ENCODE data around the gene ARHGAP29.

Gene ARHGAP29

GRCh38 chr1:94265011-94265422, 27.6 kb upstream of the ARHGAP29 start:
- TF ChIP-seq, protein P1, sequence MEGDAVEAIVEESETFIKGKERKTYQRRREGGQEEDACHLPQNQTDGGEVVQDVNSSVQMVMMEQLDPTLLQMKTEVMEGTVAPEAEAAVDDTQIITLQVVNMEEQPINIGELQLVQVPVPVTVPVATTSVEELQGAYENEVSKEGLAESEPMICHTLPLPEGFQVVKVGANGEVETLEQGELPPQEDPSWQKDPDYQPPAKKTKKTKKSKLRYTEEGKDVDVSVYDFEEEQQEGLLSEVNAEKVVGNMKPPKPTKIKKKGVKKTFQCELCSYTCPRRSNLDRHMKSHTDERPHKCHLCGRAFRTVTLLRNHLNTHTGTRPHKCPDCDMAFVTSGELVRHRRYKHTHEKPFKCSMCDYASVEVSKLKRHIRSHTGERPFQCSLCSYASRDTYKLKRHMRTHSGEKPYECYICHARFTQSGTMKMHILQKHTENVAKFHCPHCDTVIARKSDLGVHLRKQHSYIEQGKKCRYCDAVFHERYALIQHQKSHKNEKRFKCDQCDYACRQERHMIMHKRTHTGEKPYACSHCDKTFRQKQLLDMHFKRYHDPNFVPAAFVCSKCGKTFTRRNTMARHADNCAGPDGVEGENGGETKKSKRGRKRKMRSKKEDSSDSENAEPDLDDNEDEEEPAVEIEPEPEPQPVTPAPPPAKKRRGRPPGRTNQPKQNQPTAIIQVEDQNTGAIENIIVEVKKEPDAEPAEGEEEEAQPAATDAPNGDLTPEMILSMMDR (IDR thresholded peaks at IDR 0.05; ENCODE audit: borderline replicate concordance, control extremely low read depth, extremely low read depth, insufficient read depth, missing control alignments) = no peak
- in situ Hi-C loops (cut with MboI; ENCODE audit: low sequenced_read_pairs, unreplicated experiment) = no loop called here
- DNase-seq (ENCODE audit: low spot score) = no peak

DNA sequence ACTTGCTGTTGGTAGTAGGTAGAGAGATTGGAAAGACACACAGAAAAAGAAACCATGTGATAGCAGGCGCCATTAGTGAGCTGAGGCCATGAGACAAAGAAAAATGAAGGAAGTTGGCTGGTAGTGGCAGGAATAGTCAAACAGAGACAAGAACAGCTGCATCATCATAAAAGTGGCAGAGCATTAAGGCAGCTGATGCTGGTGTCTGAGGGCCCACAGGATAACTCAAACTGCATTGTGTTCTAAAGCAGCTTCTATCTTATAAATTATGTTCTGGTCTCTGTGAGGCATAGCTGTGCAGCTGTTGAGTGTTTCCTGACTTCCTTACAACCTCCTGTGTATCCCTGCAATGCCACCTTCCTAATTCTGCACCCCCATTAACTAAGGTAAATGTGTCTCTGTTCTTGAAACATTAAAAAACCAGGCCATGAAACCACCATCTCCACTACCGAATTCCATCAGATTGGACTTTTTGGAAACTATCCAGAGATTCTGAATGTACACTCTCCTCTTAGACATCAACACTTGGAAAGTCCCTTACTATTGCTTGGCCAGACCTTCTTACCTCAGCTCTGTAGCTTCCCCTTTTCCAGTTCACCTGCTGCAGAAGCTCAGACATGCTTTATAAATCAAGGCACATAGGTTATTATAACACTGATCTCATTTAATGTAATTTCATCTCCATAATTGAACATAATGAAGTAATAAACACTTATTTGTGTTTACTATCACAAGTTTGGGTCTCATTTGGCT, 23.4 kb upstream of the ARHGAP29 start:
- TF ChIP-seq, protein P1 (IDR thresholded peaks at IDR 0.05; ENCODE audit: borderline replicate concordance, control extremely low read depth, extremely low read depth, insufficient read depth, missing control alignments) = no peak
- DNase-seq (ENCODE audit: low spot score) = no peak
- in situ Hi-C loops (cut with MboI; ENCODE audit: low sequenced_read_pairs, unreplicated experiment) = no loop called here

- DNase-seq (ENCODE audit: low spot score) = no peak
- in situ Hi-C loops (cut with MboI; ENCODE audit: low sequenced_read_pairs, unreplicated experiment) = no loop called here
- TF ChIP-seq, protein P1 (IDR thresholded peaks at IDR 0.05; ENCODE audit: borderline replicate concordance, control extremely low read depth, extremely low read depth, insufficient read depth, missing control alignments) = no peak
These were observed 22.4 kb upstream of the ARHGAP29 start for GRCh38 chr1:94259635-94260289.

GRCh38 chr1:94258873-94259331, 21.5 kb upstream of the ARHGAP29 start:
- TF ChIP-seq, protein P1 (IDR thresholded peaks at IDR 0.05; ENCODE audit: borderline replicate concordance, control extremely low read depth, extremely low read depth, insufficient read depth, missing control alignments) = no peak
- in situ Hi-C loops (cut with MboI; ENCODE audit: low sequenced_read_pairs, unreplicated experiment) = no loop called here
- DNase-seq (ENCODE audit: low spot score) = no peak

- in situ Hi-C loops (cut with MboI; ENCODE audit: low sequenced_read_pairs, unreplicated experiment) = no loop called here
- TF ChIP-seq, protein P1 (IDR thresholded peaks at IDR 0.05; ENCODE audit: borderline replicate concordance, control extremely low read depth, extremely low read depth, insufficient read depth, missing control alignments) = no peak
- no peak for DNase-seq (ENCODE audit: low spot score)
These were observed 20.1 kb upstream of the ARHGAP29 start for GRCh38 chr1:94257444-94257843.

- no peak for DNase-seq (ENCODE audit: low spot score)
- in situ Hi-C loops (cut with MboI; ENCODE audit: low sequenced_read_pairs, unreplicated experiment) = no loop called here
- TF ChIP-seq, protein P1 (IDR thresholded peaks at IDR 0.05; ENCODE audit: borderline replicate concordance, control extremely low read depth, extremely low read depth, insufficient read depth, missing control alignments) = no peak
These were observed 18.1 kb upstream of the ARHGAP29 start for GRCh38 chr1:94255476-94255875.
